DND-41 (cell line): ENCODE measurements around the gene TRIM72.
"Not testable (repeated sequence)": the region's sequence is repeated elsewhere in the genome, so short reads cannot be mapped to it uniquely, and the experiment has no call there.

Experiments
- ATAC-seq: fragments of 200-7000 bp; cut with Tn5 transposase; 3 replicates; pipeline ENCODE4 v1.9.1; 2021; ENCODE audit warnings: low read depth; ENCODE audit not compliant: insufficient read depth
- DNase-seq: peaks from one replicate; pipeline ENCODE4 v3.0.0-alpha.2; 2020
- H2AFZ ChIP-seq: 2 replicates; pipeline ENCODE4 v1.6.0; 2012; ENCODE audit warnings: low read depth, low read length
- H3K27ac ChIP-seq: 2 replicates; pipeline ENCODE4 v1.5.1; 2012; ENCODE audit warnings: low read length, inconsistent platforms
- H3K27me3 ChIP-seq: fragments of 200-600 bp; sonication (generic); 2 replicates; pipeline ENCODE4 v1.6.0; 2012; ENCODE audit warnings: low read length, mild to moderate bottlenecking, inconsistent platforms; ENCODE audit not compliant: insufficient read depth, poor library complexity
- H3K36me3 ChIP-seq: 2 replicates; pipeline ENCODE4 v1.5.1; 2012; ENCODE audit warnings: low read length, inconsistent platforms; ENCODE audit not compliant: insufficient read depth
- H3K4me1 ChIP-seq: 2 replicates; pipeline ENCODE4 v1.5.1; 2012; ENCODE audit warnings: mild to moderate bottlenecking, low read length; ENCODE audit not compliant: insufficient read depth
- H3K4me2 ChIP-seq: 2 replicates; pipeline ENCODE4 v1.6.0; 2012; ENCODE audit warnings: mild to moderate bottlenecking, moderate library complexity, low read length, inconsistent platforms; ENCODE audit not compliant: insufficient read depth
- H3K4me3 ChIP-seq, 2 experiments: fragments of 200-600 bp in 1 of 2; shearing (Covaris generic) in 1 of 2; 2 replicates each; pipeline ENCODE4 v1.5.1; 2012 to 2016; ENCODE audit warnings: inconsistent platforms in 2 of 2, low read length in 2 of 2, mild to moderate bottlenecking in 2 of 2, low read depth in 1 of 2, moderate library complexity in 1 of 2
- H3K79me2 ChIP-seq: 2 replicates; pipeline ENCODE4 v1.6.0; 2012; ENCODE audit warnings: low read length, inconsistent platforms; ENCODE audit not compliant: insufficient read depth
- H3K9ac ChIP-seq: 2 replicates; pipeline ENCODE4 v1.6.0; 2012; ENCODE audit warnings: low read depth, mild to moderate bottlenecking, inconsistent platforms, low read length, moderate library complexity
- H3K9me3 ChIP-seq: 2 replicates; pipeline ENCODE4 v1.5.1; 2012; ENCODE audit warnings: low read length, moderate library complexity, mild to moderate bottlenecking, inconsistent platforms; ENCODE audit not compliant: insufficient read depth, severe bottlenecking
- H4K20me1 ChIP-seq: 2 replicates; pipeline ENCODE4 v1.6.0; 2012; ENCODE audit warnings: low read length; ENCODE audit not compliant: insufficient read depth
- EZH2 ChIP-seq: IDR thresholded peaks from 3 replicates; pipeline ENCODE4 v1.6.1; 2012; ENCODE audit warnings: borderline replicate concordance, low read depth, mild to moderate bottlenecking, moderate library complexity, low read length, inconsistent platforms; ENCODE audit not compliant: severe bottlenecking
- TF ChIP-seq, protein P1 (sequence below): IDR thresholded peaks from 2 replicates; pipeline ENCODE4 v1.5.1; 2012; ENCODE audit warnings: borderline replicate concordance, low read length, moderate library complexity, mild to moderate bottlenecking; ENCODE audit not compliant: poor library complexity, severe bottlenecking; ENCODE audit errors: extremely low read depth

Gene TRIM72

GRCh38 chr16:31277659-31278260, 63.8 kb downstream of the TRIM72 start:
- H3K9me3 ChIP-seq = no peaks in the 10 kb centered on the region
- no peaks in the 10 kb centered on the region for H3K4me1 ChIP-seq
- H3K4me2 ChIP-seq = no peak overlapping the region
- no peaks in the 10 kb centered on the region for H3K79me2 ChIP-seq
- no peak overlapping the region for H3K27ac ChIP-seq
- no peaks in the 10 kb centered on the region for H4K20me1 ChIP-seq
- no peak for ATAC-seq
- H3K27me3 ChIP-seq = no peaks in the 10 kb centered on the region
- H3K4me3 ChIP-seq = no peak overlapping the region
- DNase-seq = no peak
- no peak for TF ChIP-seq EZH2
- TF ChIP-seq, protein P1, sequence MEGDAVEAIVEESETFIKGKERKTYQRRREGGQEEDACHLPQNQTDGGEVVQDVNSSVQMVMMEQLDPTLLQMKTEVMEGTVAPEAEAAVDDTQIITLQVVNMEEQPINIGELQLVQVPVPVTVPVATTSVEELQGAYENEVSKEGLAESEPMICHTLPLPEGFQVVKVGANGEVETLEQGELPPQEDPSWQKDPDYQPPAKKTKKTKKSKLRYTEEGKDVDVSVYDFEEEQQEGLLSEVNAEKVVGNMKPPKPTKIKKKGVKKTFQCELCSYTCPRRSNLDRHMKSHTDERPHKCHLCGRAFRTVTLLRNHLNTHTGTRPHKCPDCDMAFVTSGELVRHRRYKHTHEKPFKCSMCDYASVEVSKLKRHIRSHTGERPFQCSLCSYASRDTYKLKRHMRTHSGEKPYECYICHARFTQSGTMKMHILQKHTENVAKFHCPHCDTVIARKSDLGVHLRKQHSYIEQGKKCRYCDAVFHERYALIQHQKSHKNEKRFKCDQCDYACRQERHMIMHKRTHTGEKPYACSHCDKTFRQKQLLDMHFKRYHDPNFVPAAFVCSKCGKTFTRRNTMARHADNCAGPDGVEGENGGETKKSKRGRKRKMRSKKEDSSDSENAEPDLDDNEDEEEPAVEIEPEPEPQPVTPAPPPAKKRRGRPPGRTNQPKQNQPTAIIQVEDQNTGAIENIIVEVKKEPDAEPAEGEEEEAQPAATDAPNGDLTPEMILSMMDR = no peak
- no peak overlapping the region for H3K9ac ChIP-seq
- no peaks in the 10 kb centered on the region for H3K36me3 ChIP-seq
- no peak overlapping the region for H2AFZ ChIP-seq

GRCh38 chr16:31278853-31279252, 64.9 kb downstream of the TRIM72 start:
- H3K4me3 ChIP-seq, H2AFZ ChIP-seq: not testable (repeated sequence)

More at GRCh38 chr16:31278853-31279252, 64.9 kb downstream of the TRIM72 start:
- H3K4me2 ChIP-seq, H3K36me3 ChIP-seq, H3K9me3 ChIP-seq, H3K9ac ChIP-seq, H3K27me3 ChIP-seq, H4K20me1 ChIP-seq, H3K79me2 ChIP-seq, ATAC-seq, H3K27ac ChIP-seq, DNase-seq, H3K4me1 ChIP-seq: not testable (repeated sequence)
